ENCODE results near the gene GMPPA. TPM values are rescaled to one million over a fixed set of nuclear protein-coding genes. Genes with fewer than 3 reads are reported as not detected.

The GMPPA gene
- total RNA-seq, 1 donor from 2014 or later = 30.2 TPM

- no peaks in the 10 kb centered on the region for H3K4me1 Mint-ChIP-seq (ENCODE audit: unreplicated experiment)
- peaks cover 3% of the 10 kb centered on the region for H3K36me3 Mint-ChIP-seq (ENCODE audit: low read depth, unreplicated experiment)
- TF ChIP-seq, protein P1, sequence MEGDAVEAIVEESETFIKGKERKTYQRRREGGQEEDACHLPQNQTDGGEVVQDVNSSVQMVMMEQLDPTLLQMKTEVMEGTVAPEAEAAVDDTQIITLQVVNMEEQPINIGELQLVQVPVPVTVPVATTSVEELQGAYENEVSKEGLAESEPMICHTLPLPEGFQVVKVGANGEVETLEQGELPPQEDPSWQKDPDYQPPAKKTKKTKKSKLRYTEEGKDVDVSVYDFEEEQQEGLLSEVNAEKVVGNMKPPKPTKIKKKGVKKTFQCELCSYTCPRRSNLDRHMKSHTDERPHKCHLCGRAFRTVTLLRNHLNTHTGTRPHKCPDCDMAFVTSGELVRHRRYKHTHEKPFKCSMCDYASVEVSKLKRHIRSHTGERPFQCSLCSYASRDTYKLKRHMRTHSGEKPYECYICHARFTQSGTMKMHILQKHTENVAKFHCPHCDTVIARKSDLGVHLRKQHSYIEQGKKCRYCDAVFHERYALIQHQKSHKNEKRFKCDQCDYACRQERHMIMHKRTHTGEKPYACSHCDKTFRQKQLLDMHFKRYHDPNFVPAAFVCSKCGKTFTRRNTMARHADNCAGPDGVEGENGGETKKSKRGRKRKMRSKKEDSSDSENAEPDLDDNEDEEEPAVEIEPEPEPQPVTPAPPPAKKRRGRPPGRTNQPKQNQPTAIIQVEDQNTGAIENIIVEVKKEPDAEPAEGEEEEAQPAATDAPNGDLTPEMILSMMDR (IDR thresholded peaks at IDR 0.05; ENCODE audit: unreplicated experiment) = no peak
- H3K27me3 Mint-ChIP-seq (ENCODE audit: unreplicated experiment) = peaks cover 13% of the 10 kb centered on the region
- no peak overlapping the region for H3K4me3 Mint-ChIP-seq (ENCODE audit: unreplicated experiment)
- no peak for DNase-seq (ENCODE audit: low spot score)
- H3K9me3 Mint-ChIP-seq (ENCODE audit: unreplicated experiment) = no peaks in the 10 kb centered on the region
- H3K27ac Mint-ChIP-seq (ENCODE audit: unreplicated experiment) = no peak overlapping the region
Observed at GRCh38 chr2:219467736-219468075, 31.0 kb upstream of the GMPPA start.

DNA sequence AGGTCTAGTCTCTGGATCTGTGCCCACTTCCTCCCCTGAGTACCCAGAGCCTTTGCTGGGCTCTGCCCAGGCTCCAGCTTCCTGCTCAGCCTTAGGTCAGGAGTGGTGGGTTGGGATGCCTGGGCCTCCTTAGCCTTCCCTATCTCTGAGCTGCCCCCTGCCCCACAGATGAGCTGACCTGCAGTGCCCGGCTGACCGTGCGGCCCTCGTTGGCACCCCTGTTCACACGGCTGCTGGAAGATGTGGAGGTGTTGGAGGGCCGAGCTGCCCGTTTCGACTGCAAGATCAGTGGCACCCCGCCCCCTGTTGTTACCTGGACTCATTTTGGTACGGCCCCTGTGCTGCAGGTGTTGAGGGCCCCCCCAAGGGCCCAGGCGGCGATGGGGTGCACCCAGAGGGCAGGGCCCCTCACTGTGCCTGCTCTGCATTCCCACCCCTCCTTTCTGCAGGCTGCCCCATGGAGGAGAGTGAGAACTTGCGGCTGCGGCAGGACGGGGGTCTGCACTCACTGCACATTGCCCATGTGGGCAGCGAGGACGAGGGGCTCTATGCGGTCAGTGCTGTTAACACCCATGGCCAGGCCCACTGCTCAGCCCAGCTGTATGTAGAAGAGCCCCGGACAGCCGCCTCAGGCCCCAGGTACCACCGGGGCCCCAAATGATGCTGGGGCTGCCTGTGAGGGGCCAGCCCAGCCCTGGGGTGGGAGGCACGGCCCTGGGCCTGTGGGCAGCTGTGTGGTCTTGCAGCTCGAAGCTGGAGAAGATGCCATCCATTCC, 30.1 kb upstream of the GMPPA start:
- no peak overlapping the region for H3K27ac Mint-ChIP-seq (ENCODE audit: unreplicated experiment)
- peaks cover 12% of the 10 kb centered on the region for H3K27me3 Mint-ChIP-seq (ENCODE audit: unreplicated experiment)
- no peaks in the 10 kb centered on the region for H3K9me3 Mint-ChIP-seq (ENCODE audit: unreplicated experiment)
- DNase-seq (ENCODE audit: low spot score) = no peak
- TF ChIP-seq, protein P1 (IDR thresholded peaks at IDR 0.05; ENCODE audit: unreplicated experiment) = no peak
- no peaks in the 10 kb centered on the region for H3K4me1 Mint-ChIP-seq (ENCODE audit: unreplicated experiment)
- H3K4me3 Mint-ChIP-seq (ENCODE audit: unreplicated experiment) = no peak overlapping the region
- peaks cover 3% of the 10 kb centered on the region for H3K36me3 Mint-ChIP-seq (ENCODE audit: low read depth, unreplicated experiment)

- no peak for DNase-seq (ENCODE audit: low spot score)
- H3K9me3 Mint-ChIP-seq (ENCODE audit: unreplicated experiment) = no peaks in the 10 kb centered on the region
- H3K27ac Mint-ChIP-seq (ENCODE audit: unreplicated experiment) = no peak overlapping the region
- H3K27me3 Mint-ChIP-seq (ENCODE audit: unreplicated experiment) = peaks cover 13% of the 10 kb centered on the region
- TF ChIP-seq, protein P1 (IDR thresholded peaks at IDR 0.05; ENCODE audit: unreplicated experiment) = no peak
- peaks cover 2% of the 10 kb centered on the region for H3K4me1 Mint-ChIP-seq (ENCODE audit: unreplicated experiment)
- peaks cover 3% of the 10 kb centered on the region for H3K36me3 Mint-ChIP-seq (ENCODE audit: low read depth, unreplicated experiment)
- no peak overlapping the region for H3K4me3 Mint-ChIP-seq (ENCODE audit: unreplicated experiment)
Observed at GRCh38 chr2:219469186-219469724, 29.4 kb upstream of the GMPPA start.

GRCh38 chr2:219470429-219470828, 28.3 kb upstream of the GMPPA start:
- Mint-ChIP-seq H3K27me3 (ENCODE audit: unreplicated experiment) (peaks cover 14% of the 10 kb centered on the region), H3K4me1 (ENCODE audit: unreplicated experiment) (peaks cover 2% of the 10 kb centered on the region), H3K4me3 (ENCODE audit: unreplicated experiment) (no peak overlapping the region), H3K36me3 (ENCODE audit: low read depth, unreplicated experiment) (peaks cover 3% of the 10 kb centered on the region), H3K9me3 (ENCODE audit: unreplicated experiment) (no peaks in the 10 kb centered on the region), H3K27ac (ENCODE audit: unreplicated experiment) (no peak overlapping the region)
- TF ChIP-seq, protein P1 (IDR thresholded peaks at IDR 0.05; ENCODE audit: unreplicated experiment) = no peak
- DNase-seq (ENCODE audit: low spot score) = no peak
